NK-92 treated with Interleukin-12 subunit alpha and Interleukin-12 subunit beta, amount 100 ng/mL, for 24 hours (cell line): ENCODE results near the gene PPP2R5A.

Source experiments
- DNase-seq: peaks from one replicate; lab custom pipeline; 2025; lab: John Stamatoyannopoulos, UW

PPP2R5A gene

GRCh38 chr1:212284744-212285684 lies at the start of gene PPP2R5A:
TSS of gene PPP2R5A (plus strand) at chr1:212285410. CDS start at chr1:212286111, 701 bp downstream.
- peak; percentile 99 for DNase-seq

DNA sequence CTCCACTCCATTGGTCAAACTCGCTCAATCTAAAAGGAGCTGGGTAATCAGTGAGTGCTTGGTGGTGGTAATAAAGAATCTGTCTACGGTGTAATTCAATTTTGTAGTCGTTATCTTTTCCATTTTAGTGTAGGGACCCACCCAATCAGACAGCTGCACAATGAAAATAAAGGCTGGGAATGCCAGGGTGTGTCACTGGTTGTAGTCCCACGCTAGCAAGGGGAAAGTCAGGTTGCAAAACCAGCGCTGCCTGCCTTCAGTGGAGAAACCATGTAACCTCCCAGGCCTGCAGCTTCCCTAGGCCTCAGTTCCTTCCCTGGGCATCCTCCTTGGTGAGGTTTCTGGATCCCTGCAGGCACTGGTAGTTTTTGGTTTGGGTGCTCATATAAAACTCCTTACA lies 49.4 kb upstream of the PPP2R5A start:
- no peak for DNase-seq

DNA sequence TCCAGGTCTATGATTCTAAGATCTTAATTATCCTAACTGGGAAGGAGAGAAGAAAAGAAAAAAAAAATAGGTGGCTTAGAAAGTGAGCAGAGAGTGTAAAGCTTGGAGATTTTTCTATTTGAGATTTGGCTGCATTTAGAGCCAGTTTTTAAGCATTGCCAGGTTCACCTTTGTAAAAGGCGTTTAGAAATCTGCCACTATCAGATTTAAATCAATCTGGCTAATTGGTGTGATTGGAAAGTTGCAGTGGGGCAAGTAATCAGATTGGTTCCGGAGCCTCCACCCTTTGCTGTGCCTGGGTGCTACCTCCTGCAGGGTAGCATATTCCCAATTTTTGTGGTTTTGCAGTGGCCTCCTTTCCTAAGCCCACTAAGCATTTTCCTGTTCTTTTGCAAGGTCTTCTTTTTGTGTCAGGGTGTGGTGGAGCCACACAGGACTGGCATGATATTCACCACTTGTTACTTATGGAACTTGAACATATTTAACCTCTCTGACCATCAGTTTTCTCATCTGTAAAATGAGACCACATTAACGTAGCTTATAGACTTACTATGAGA lies 48.5 kb upstream of the PPP2R5A start:
- no peak for DNase-seq

DNA sequence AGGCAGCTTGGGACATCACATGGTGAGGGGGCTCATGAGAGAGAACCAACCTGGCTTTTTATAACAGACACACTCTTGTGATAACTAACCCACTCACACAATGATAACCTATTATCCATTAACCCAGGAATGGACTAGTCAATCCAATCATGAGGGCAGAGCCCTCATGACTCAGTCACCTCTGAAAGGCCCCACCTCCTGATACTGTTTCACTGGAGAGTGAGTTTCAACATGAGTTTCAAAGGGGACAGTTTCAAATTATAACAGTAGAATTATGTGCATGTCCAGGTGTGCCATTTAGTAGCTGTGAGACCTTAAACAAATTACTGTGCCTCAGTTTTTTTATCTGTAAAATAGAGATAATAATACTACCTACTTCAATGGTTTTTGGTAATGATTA lies 47.6 kb upstream of the PPP2R5A start:
- DNase-seq = peak; percentile 18

DNA sequence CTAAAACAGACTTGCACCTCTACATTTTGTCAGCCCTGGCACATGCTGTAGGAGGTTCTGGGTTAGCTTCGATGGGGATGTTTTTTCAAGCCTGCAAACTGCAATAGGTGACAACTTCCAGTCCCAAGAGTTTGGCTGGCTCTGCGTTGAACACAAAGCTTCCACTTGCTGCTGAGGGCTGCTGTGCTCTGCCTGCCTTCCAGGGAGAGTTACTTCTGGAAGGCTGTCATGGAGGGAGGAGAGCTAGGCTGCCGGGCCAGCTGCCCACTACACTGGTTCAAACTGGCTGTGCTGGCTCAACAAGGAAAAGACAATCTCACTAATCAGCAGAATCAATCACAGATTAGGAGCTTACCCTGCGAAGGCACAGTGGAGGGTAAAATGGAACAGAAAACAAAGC lies 46.7 kb upstream of the PPP2R5A start:
- DNase-seq = no peak

- DNase-seq = no peak
Observed at GRCh38 chr1:212241501-212241900, 43.7 kb upstream of the PPP2R5A start.

- DNase-seq = no peak
Observed at GRCh38 chr1:212241957-212242287, 43.3 kb upstream of the PPP2R5A start.

DNA sequence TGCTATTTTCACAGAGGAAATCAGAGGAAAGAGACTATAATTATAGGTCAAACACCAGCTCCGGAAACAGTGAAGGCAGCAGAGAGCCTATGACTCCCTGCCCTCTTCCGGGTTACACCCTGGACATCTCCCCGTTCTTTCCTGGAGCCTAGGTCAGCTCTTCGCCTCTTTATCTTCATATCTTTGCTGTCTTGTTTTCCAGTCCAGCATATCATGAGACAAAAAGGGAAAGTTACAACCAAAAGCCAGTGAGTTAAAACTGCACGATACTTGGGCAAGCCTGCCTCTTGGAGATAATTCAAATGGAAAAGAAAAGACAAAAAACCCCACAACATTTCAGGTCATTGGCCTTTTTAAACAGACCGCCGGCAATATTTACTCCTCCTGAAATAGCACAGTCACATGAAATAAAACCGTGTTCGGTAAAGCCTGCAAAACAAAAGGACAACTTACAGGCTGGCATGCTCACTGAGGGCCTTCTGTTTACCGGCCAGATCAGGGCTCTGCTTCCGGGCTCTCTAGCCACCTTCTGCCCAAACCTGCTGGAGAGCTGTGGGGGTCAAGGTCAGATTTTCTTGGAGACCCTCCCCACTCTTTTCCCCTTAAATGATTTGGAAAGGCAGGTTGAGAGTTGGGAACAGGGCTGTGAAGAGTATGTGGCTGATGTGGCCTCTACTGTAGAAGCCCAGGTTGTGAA lies 42.8 kb upstream of the PPP2R5A start:
- DNase-seq = no peak

DNA sequence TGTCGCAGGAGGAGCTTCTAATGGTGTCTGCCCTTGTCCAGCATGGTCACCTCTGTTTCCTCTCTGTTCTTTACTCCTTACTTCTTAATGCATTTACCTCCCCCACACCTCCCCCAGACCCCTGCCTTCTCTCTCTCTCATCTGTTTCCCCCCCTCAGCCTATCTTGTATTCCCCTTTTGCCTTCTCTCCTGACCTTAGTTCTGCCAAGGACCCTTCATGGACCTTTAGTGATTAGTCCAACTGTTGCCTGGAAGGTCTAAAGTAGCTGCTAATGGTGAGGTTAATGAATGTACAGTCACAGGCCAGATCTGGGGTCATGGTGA lies 42.3 kb upstream of the PPP2R5A start:
- DNase-seq = no peak

DNA sequence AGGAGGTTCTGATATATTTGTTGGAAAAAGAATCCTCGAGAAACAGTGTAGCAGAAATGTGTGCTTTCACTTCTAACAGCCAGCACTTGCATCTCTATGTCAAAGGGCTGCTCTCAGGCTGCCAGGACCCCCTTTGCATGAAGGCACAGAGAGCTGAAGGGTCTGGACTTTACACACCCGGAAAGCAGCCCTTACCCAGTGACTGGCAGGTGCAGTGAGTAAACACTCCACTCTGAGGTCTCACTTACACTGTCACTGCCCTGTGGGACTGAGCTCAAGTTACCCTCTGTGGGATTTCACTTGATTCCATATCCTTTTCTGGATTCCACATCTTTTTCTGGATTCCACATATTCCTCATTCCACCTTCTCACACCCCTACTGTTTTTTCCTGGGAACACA lies 40.8 kb upstream of the PPP2R5A start:
- DNase-seq = no peak

- no peak for DNase-seq
Observed at GRCh38 chr1:212247179-212247721, 38.0 kb upstream of the PPP2R5A start.

- DNase-seq = no peak
Observed at GRCh38 chr1:212247988-212248387, 37.2 kb upstream of the PPP2R5A start.

DNA sequence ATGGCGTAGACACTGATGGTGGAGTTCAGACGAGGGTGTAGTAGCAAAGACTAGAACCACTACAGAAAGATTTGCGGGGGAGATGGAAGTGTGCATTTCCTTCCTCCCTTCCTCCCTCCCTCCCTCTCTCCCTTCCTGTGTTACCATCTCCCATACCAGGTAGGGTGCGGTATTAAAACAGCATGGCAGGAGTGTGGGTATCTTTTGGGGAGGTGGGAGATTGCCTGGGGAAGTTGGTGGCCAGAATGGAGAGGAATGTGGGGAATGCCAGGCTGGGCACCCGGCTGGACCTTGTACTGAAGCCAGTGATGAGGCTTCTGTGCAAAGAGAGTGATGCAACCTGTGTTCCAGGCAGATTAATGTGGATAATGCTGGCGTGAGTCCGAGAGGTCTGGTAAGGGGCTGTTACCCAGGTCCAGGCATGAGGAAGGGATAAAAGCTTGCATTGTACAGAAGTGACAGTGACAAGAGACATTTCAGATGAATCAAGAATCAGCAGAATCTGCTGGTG lies 30.3 kb upstream of the PPP2R5A start:
- DNase-seq = no peak

DNA sequence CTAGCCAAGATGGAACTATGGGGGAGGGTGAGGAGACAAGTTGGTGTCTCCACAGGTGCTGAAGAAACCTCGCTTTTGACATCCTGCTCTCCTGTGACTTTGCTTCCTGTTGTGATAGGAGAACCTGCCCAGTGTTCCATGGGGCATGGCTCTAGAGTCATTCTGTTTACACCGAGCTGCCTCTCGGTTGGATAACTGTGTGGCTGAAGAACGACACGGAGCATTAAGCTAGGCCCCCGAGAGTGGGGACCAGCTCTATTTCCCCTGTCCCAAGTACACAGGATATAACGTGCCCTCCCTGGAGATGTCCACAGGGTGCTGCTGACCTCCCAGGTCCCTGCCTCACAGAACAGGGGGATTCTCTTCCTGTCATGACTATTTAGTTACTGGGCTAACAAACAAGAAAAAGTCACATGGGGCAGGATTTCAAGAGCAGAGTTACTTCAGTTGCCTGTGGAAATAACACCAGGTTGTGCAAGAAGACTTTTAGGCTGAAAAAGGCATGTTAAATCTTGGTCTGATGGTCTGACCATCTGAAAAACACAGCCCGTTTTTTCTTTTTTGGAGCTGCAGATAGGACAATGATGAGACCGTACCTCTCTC lies 29.4 kb upstream of the PPP2R5A start:
- no peak for DNase-seq

DNA sequence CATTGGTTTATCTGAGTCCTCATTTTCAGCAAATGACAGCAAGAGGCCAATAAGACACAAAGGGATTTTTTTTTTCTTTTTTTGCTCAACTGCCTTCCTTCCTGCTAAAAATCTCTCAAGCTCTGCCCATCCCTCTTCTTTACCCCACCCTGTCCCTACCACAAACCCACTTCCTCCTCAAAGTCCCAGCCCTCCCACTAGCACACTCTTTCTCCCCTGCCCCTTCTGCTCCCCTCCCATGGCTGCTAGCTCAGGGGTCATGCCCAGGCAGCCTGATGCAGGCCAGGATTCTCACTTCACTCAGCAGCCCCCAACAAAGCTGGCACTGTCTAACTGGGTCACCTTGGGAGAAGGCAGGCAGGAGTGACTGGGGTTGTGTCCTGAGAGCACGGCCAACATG lies 28.8 kb upstream of the PPP2R5A start:
- DNase-seq = peak; percentile 54

DNA sequence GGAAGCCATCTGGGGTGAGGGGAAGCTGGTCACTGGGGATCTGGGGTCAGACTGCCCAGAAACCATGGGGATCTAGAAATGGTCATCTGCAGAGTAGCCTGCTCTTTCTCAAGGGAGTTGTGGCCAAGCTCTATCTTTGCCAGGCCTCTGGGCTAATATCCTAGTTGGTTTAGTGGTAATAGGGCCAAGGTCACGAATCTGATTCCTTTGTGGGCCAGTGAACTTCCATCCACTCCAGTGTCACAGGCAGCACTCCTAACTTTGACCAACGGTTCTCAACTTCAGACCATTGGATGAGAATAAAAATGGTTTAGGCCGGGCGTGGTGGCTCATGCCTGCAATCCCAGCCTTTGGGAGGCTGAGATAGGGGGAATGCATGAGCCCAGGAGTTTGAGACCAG lies 28.1 kb upstream of the PPP2R5A start:
- no peak for DNase-seq

- DNase-seq = no peak
Observed at GRCh38 chr1:212259693-212260480, 25.3 kb upstream of the PPP2R5A start.

DNA sequence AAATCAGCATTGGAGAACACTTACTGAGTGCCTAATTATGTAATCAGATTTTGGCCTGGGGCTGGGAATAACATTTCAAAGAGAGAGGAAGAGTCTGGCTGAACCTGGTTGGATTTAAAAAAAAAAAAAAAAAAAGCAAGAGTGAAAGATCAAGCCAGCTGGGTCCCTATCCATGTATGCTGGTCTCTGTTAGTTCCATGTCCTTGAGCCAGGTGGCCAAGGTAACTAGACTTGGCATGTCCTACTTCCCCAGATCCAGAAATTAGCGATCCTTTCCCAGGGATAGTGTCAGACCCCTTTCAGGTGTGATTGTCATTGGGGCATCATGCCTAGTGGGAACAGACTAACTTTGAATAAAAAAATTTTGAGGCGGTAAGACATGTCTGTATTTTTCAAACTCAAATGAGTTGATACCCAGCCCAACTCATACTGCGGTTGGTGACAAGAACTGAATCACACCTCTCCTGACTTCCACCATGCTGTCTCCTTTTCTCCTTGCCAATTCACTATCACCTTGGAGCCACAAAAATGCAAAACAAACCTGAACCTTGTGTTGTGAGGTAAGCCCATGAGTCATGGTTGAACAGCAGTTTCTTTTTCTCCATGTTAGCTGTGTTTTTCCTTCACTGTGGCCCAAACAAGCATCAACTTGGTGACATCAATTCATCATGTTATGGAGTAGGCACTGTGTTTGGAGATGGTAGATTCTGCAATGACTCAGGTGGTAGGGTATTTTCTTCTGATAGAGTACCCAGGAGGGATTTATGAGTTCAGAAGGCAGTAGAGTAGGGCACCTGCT lies 24.5 kb upstream of the PPP2R5A start:
- DNase-seq = no peak

GRCh38 chr1:212261361-212261929 lies 23.8 kb upstream of the PPP2R5A start:
- DNase-seq = no peak

GRCh38 chr1:212267017-212267416 lies 18.2 kb upstream of the PPP2R5A start:
- DNase-seq = no peak
